Prostate gland (tissue), 2 donors: Measurements from ENCODE around the gene PRKRIP1. TPM values are rescaled to one million over a fixed set of nuclear protein-coding genes. Genes with fewer than 3 reads are reported as not detected.
"Not testable (repeated sequence)": the region's sequence is repeated elsewhere in the genome, so short reads cannot be mapped to it uniquely, and the experiment has no call there.

Experiments used
- DNase-seq: peaks from one replicate; pipeline ENCODE4 v3.0.0-alpha.2; 2019; ENCODE audit warnings: low spot score
- H3K27ac ChIP-seq, 2 donors: fragments of 200-600 bp; sonication (generic); 2 replicates each; pipeline ENCODE4 v1.5.1; 2017 to 2019
- H3K27me3 ChIP-seq: fragments of 200-600 bp; sonication (generic); replicated peaks from 2 replicates; pipeline ENCODE4 v1.5.1; 2019; ENCODE audit not compliant: insufficient read depth
- H3K36me3 ChIP-seq, 2 donors: fragments of 200-600 bp; sonication (generic); 1 replicate in 1 of 2; 2 replicates in 1 of 2; pipeline versions ENCODE4 v1.5.1 to v1.8.1; 2017 to 2019
- H3K4me1 ChIP-seq: fragments of 200-600 bp; sonication (generic); replicated peaks from 2 replicates; pipeline ENCODE4 v1.5.1; 2019
- H3K4me3 ChIP-seq, 2 donors: fragments of 200-600 bp; sonication (generic); 2 replicates each; pipeline ENCODE4 v1.5.1; 2017 to 2019
- H3K9me3 ChIP-seq: fragments of 200-600 bp; sonication (generic); 2 replicates; pipeline ENCODE4 v1.5.1; 2017
- POLR2A ChIP-seq: fragments of 450-650 bp; IDR thresholded peaks from one replicate; pipeline ENCODE4 v1.6.1; 2016; ENCODE audit warnings: antibody characterized with exemption, mild to moderate bottlenecking
- POLR2AphosphoS5 ChIP-seq: sonication (generic); formaldehyde crosslinking; IDR thresholded peaks from one replicate; pipeline ENCODE4 v1.6.1; 2017; ENCODE audit warnings: antibody characterized with exemption
- whole genome bisulfite sequencing: methylation state at CpG from one replicate; pipeline ENCODE4 v1.1.5; 2018; 5-methylcytosine and 5-hydroxymethylcytosine counted together
- intact Hi-C: fragments of 100-400 bp; cut with DNase I; formaldehyde crosslinking; loops from one replicate; pipeline ENCODE4 v1.14.2; 2022
- total RNA-seq, 2 donors: library from RNA; depleted of rRNA; stranded (reverse); fragments of >200 nt; gene quantifications; one replicate each; pipeline ENCODE4 v1.1.0, GENCODE V29; 2016
- TF ChIP-seq, protein P1 (sequence below), 4 experiments: fragments of 200-600 bp in 2 of 4; fragments of 450-650 bp in 2 of 4; sonication (generic) in 2 of 4; IDR thresholded peaks; 1 replicate in 3 of 4; 2 replicates in 1 of 4; pipeline ENCODE4 v1.5.1; 2016 to 2019; ENCODE audit warnings: antibody characterized with exemption in 4 of 4, mild to moderate bottlenecking in 2 of 4, moderate library complexity in 2 of 4

Gene PRKRIP1
- total RNA-seq, 2 donors from 2014 or later, result 31.6 to 50.1 TPM

DNA sequence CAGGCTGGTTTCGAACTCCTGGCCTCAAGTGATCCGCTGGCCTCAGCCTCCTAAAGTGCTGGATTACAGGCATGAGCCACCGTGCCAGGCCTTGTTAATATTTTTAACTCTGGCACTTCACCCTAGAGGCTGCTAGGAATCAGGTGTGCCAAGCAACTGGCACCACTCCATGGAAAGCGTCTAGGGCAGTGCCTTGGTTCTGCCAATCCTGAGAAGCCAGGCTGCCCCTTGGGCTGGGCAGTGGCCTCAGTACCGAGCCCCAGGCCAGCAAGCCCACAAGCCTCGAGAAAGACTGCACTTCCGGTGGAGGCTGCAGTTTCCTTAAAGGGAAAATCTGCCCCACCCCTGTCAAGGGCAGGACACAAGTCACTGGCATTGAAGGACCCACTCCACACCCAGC, 57.2 kb downstream of the PRKRIP1 start:
- peaks cover 0 to 8% of the 10 kb centered on the region in 2 donors for H3K36me3 ChIP-seq
- H3K9me3 ChIP-seq, result no peaks in the 10 kb centered on the region
- DNase-seq, result no peak
- 69% methylated on average over 7 of the region's 7 CpGs for WGBS
- intact Hi-C loops, result no loop called here
- no peaks in the 10 kb centered on the region for H3K27me3 ChIP-seq
- TF ChIP-seq POLR2AphosphoS5 (no peak), POLR2A (no peak)
- TF ChIP-seq, protein P1, sequence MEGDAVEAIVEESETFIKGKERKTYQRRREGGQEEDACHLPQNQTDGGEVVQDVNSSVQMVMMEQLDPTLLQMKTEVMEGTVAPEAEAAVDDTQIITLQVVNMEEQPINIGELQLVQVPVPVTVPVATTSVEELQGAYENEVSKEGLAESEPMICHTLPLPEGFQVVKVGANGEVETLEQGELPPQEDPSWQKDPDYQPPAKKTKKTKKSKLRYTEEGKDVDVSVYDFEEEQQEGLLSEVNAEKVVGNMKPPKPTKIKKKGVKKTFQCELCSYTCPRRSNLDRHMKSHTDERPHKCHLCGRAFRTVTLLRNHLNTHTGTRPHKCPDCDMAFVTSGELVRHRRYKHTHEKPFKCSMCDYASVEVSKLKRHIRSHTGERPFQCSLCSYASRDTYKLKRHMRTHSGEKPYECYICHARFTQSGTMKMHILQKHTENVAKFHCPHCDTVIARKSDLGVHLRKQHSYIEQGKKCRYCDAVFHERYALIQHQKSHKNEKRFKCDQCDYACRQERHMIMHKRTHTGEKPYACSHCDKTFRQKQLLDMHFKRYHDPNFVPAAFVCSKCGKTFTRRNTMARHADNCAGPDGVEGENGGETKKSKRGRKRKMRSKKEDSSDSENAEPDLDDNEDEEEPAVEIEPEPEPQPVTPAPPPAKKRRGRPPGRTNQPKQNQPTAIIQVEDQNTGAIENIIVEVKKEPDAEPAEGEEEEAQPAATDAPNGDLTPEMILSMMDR (IDR thresholded peaks at IDR 0.05), result no peak
- no peaks in the 10 kb centered on the region for H3K4me1 ChIP-seq
- H3K4me3 ChIP-seq, result no peak overlapping the region
- no peak overlapping the region for H3K27ac ChIP-seq

DNA sequence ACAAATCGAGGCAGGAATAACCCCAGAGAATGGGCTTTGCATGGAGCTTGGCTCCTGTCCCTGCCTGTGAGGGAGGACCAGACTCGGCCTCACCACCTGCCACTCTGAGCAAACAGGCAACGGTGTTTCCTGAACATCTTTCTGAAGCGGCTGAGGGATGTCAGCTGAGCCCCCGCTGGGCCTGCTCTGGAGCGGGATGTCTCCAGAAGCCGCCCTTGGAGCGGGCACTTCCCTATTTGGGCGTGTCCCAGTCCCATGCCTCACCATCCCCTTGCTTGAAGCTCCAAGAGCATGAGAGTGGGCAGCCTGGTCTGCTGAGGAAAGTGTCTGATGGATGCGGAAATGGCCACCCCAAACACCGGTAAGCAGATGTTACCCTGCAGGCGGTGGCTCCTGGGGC, 58.3 kb downstream of the PRKRIP1 start:
- no peak for DNase-seq
- Histone ChIP-seq H3K4me3 (no peak overlapping the region), H3K27ac (no peak overlapping the region), H3K4me1 (no peaks in the 10 kb centered on the region), H3K9me3 (no peaks in the 10 kb centered on the region), H3K27me3 (no peaks in the 10 kb centered on the region), H3K36me3 (peaks cover 0 to 8% of the 10 kb centered on the region in 2 donors)
- intact Hi-C loops, result no loop called here
- 63% methylated on average over 11 of the region's 12 CpGs for WGBS
- TF ChIP-seq, protein P1 (IDR thresholded peaks at IDR 0.05), result no peak
- TF ChIP-seq POLR2A (no peak), POLR2AphosphoS5 (no peak)

DNA sequence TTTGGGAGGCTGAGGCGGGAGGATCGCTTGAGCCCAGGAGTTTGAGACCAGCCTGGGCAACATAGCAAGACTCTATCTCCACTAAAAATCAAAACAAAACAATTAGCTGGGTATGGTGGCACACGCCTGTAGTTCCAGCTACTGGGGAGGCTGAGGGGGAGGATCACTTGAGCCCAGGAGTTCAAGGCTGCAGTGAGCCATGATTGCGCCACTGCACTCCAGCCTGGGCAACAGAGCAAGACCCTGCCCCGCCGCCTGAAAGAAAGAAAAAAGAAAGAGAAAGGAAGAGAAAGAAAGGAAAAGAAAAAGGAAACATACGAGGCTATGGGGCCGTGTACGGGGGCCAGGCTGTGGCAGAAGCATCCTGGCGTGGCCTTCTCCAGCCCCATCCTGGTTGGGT, 58.8 kb downstream of the PRKRIP1 start:
- 94% methylated on average over 10 of the region's 10 CpGs for WGBS
- intact Hi-C loops, H3K36me3 ChIP-seq: not testable (repeated sequence)

DNA sequence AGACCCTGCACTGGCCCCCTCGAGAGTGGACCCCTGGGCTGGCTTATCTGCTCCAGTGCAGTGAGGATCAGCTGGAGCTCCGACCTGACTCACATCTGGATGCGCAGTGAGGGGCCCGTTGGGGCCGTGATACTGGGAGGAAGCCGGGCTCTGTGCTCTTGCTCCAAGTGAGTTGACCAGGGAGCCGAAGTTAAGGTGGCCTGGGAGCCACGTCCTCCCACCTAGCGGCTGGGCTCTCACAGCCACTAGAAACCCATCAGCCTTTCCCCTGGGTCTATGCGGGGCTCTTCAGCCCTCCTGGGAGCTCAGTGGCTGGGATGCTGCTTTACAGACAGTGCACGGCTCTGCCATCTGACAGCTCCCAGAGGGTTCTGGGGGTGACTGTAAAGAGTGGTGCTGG, 59.4 kb downstream of the PRKRIP1 start:
- Histone ChIP-seq H3K4me3 (no peak overlapping the region), H3K27me3 (no peaks in the 10 kb centered on the region), H3K9me3 (no peaks in the 10 kb centered on the region), H3K4me1 (no peaks in the 10 kb centered on the region), H3K36me3 (peaks cover 0 to 8% of the 10 kb centered on the region in 2 donors), H3K27ac (no peak overlapping the region)
- intact Hi-C loops, result no loop called here
- TF ChIP-seq, protein P1 (IDR thresholded peaks at IDR 0.05), result no peak
- TF ChIP-seq POLR2AphosphoS5 (no peak), POLR2A (no peak)
- no peak for DNase-seq
- WGBS, result 87% methylated on average over 11 of the region's 11 CpGs

More for the DNA sequence above, 58.8 kb downstream of the PRKRIP1 start:
- not testable (repeated sequence) for H3K27ac ChIP-seq, H3K4me1 ChIP-seq, H3K4me3 ChIP-seq, H3K9me3 ChIP-seq, H3K27me3 ChIP-seq, DNase-seq

DNA sequence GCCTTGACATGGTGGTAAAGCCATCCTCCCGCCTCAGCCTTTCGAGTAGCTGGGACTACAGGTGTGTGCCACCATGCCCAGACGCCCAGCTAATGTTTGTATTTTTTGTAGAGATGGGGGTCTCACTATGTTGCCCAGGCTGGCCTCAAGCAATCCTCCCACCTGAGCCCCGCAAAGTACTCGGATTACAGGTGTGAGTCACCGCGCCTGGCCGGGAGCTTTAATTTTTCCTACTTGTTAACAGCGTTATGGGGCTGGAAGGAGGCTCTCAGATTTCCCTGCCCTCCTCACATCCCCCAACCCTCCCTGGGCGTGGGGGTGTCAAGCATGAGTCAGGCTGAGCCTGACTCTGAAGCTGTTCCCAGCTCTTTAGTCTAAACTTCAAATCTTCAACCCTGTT, 60.2 kb downstream of the PRKRIP1 start:
- no peak for TF ChIP-seq POLR2A
- TF ChIP-seq POLR2AphosphoS5, result no peak
- TF ChIP-seq, protein P1 (IDR thresholded peaks at IDR 0.05), result no peak
- Histone ChIP-seq H3K4me3 (no peak overlapping the region), H3K27ac (no peak overlapping the region), H3K27me3 (no peaks in the 10 kb centered on the region), H3K4me1 (no peaks in the 10 kb centered on the region), H3K9me3 (no peaks in the 10 kb centered on the region), H3K36me3 (peaks cover 0 to 8% of the 10 kb centered on the region in 2 donors)
- intact Hi-C loops, result no loop called here
- 65% methylated on average over 10 of the region's 10 CpGs for WGBS
- no peak for DNase-seq
